Measurements from ENCODE around the gene MFSD12.
"Not testable (repeated sequence)": the region's sequence is repeated elsewhere in the genome, so short reads cannot be mapped to it uniquely, and the experiment has no call there.

MFSD12 gene

DNA sequence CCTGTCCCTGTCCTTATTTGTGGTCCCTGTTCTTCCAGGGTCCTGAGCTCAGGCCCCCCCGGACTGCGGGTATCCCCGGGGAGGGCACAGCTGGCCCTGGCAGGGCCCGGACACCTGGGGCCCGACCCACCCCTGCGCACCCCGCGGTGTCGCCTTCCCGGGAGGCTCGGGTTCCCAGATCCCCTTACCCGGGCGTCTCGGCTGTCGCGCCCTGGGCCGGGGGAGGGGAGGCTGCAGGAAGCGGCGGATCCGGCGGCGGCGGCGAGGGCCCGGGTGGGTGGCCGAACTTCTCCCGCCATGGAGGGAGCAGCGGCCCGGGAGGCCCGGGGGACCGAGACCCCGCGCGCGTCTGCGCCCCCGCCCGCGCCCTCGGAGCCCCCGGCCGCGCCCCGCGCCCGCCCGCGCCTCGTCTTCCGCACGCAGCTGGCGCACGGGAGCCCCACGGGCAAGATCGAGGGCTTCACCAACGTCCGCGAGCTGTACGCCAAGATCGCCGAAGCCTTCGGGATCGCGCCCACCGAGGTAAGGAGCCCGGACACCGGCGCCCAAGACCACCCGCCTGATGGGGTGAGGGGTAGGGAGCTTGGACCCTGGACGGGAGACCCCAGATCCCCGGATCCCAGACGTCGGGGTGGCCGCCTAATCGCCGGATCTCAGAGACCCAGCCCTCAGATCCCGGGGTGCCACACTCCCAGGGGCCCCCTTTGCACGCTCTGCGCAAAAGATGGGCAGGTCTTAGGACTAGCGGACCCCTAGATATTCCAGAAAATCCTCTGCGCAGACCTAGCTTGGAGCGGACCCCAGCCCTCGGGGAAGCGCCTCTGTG is 28.1 kb upstream of the MFSD12 start, which contains the start of gene GIPC3:
Gene GIPC3 (plus strand): TSS at position 178 of the 826 bp plus-strand sequence. CDS start 120 bp downstream, at position 298.
- no peak for DNase-seq

DNA sequence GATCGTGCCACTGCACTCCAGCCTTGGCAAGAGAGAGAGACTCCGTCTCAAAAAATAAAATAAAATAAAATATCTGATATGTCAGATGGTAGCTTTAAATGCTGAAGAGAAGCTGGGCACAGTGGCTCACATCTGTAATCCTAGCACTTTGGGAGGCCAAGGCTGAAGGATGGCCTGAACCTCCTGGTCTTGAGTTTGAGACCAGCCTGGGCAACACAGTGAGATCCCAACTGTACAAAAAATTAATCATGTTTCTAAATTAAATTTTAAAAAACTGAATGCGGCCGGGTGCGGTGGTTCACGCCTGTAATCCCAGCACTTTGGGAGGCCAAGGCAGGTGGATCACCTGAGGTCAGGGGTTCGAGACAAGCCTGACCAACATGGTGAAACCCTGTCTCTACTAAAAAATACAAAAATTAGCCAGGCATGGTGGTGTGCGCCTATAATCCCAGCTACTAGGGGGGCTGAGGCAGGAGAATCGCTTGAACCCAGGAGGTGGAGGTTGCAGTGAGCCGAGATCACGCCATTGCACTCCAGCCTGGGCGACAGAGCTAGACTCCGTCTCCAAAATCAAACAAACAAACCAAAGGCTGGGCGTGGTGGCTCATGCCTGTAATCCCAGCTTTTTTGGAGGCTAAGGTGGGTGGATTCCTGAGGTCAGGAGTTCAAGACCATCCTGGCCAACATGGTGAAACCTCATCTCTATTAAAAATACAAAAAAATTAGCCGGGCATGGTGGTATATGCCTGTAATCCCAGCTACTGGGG is 26.8 kb upstream of the MFSD12 start:
- not testable (repeated sequence) for DNase-seq

DNA sequence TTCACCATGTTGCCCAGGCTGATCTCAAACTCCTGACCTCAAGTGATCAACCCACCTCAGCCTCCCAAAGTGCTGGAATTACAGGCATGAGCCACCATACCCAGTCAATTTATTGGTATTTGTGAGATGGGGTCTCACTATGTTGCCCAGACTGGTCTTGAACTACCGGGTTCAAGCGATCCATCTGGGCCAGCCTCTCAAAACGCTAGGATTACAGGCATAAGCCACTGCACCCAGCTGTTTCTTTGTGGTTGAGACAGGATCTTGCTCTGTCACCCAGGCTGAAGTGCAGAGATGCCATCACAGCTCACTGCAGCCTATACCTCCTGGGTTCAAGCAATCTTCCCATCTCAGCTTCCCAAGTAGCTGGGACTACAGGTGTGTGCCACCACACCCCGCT is 24.4 kb upstream of the MFSD12 start:
- DNase-seq: not testable (repeated sequence)

DNA sequence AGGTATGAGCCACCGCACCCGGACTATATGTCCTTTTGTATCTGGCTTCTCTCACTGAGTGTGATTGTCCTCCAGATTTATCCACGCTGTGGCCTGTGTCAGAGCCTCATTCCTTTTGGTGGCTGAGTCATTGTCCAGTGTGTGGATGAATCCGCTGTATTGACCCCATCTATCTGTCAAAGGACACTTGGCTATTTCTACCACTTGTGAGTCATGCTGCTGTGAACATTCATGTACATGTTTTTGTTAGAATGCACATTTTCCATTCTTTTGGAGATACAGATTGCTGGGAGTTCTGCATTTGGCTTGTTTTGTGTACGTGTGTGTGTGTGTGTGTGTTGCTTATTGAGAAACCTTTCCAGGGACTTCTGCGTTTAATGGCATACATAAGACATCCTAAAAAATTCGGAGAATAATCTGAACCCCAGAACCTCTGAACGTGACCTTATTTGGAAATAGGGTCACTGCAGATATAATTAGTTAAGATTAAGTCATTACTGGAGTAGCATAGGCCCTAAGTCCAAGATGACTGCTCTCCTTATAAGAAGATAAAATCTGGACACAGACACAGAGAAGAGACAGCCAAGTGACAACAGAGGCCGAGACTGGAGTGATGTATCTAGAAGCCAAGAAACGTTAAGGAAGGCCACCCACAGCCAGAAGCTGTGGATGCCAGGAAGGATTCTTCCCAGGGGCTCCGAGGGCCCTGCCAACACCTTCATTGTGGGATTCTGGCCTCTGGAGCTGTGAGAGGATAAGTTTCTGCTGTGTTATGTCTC is 23.0 kb upstream of the MFSD12 start:
- peak in 5 of 56 donors; percentile 4 to 73 (median 9) for DNase-seq

DNA sequence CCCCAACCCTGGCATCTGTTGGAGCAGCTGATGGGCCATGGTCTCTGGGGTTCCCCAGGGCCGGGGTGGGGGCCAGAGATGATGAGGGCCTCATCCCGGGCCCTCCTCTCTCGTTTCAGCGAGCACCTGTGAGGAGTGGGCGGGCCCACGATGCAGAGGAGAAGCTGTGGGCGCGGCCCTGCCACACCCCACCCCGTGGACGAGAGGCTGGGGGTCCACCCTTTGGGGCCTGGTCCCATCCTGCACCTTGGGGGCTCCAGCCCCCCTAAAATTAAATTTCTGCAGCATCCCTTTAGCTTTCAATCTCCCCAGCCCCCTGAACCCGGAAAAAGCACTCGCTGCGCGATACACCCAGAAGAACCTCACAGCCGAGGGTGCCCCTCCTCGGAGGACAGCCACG is 21.0 kb upstream of the MFSD12 start:
- DNase-seq: no peak

DNA sequence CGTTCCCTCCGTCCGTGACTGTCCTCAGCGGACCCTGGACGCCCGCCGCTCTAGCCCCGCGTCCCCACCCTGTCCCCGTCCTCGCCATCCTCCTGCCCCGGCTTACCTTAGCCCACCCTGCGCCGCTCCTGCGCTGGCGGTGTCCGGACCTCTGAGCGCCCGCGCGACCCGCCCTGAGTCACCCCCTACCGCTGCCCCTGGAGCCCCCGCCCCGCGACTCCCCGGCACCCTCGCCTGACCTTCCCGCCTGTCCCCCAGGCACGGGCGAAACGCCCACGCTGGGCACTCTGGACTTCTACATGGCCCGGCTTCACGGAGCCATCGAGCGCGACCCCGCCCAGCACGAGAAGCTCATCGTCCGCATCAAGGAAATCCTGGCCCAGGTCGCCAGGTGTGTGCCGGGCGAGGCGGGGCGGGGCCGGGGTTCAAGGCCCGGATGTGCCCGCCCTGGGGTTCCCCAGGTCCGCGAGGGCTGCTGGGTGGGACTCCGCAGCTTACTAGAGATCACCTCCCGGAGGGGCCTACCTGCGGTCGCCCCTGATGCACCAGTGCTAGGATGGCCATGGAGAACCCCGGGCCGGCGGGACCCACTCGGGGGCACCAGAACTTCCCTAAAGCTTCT is 20.4 kb upstream of the MFSD12 start:
- DNase-seq: peak in 1 of 56 donors; percentile 37

DNA sequence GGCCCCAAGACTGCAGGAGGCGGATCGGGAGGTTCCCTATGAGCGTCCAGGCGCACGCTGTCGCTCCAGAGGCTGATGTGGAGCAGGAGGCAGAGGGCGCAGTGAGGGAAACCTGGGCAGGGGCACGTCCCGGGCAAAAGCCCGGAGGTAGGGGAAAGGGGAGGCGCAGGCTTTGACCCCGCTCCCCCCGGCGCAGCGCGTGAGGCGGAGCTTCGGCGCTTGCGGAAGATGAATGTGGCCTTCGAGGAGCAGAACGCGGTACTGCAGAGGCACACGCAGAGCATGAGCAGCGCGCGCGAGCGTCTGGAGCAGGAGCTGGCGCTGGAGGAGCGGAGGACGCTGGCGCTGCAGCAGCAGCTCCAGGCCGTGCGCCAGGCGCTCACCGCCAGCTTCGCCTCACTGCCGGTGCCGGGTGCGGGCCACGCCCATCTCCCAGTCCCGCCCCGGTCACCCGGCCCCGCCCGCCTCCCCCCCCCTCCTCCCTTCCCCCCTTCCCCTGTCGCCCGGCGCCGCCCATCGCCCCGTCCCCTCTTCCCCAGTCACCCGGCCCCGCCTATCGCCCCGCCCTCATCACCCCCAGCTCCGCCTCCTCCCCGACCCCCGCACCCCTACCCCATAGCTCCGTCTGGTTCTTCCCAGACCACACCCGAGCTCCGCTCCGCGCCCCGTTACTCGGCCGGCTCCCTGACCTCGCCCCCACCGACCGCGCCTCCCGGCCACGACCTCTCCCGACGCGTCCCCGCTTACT is 19.5 kb upstream of the MFSD12 start:
- peak in 41 of 56 donors; percentile 10 to 72 (median 44) for DNase-seq

DNA sequence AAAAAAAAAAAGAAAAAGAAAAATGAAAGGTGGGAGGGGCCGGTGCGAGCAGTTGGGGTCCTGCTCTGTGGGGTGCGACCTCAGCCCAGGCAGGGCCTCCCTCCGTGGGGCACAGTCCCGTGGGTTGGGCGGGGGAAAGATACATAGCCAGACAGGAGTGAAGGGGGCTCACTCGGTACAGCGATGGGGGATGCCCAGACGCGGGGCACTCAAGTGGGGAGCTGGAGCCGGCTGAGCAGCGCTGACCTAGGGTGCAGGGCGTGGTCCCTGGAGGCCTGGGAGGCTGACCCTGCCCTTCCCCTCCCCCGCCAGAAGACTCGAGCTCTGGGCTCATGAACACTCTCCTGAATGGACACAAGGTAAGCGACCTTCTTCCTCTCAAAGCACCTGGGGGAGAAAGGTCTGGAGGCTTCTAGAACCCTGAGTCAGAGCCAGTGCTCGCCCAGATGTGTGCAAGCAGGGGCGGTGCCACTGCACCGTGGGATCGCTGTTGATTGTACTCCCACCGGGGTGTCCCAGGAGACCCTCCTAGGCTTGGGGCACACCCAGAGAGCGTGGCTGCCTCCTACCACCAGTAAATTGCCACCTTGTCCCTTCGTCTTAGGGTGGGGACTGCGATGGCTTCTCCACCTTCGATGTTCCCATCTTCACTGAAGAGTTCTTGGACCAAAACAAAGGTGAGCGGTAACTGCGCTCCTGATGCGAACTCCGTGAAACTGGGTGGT is 18.7 kb upstream of the MFSD12 start:
- DNase-seq: no peak

DNA sequence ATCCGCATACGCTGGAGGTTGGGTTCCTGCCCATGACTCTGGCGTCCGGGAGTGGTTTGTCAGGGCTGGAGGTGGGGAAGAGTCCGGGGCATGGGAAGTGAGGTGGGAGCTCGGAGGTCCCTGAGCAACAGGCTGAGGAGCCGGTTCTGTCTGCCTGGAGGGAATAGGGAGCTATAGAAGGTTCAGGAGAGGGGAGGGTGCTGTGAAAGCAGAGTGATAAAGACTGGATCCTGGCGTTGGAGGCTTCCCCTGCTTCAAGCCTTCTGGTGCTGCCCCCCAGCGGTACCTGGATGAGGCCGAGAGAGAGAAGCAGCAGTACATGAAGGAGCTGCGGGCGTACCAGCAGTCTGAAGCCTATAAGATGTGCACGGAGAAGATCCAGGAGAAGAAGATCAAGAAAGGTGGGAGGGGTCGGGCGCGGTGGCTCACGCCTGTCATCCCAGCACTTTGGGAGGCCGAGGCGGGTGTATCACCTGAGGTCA is 17.9 kb upstream of the MFSD12 start:
- peak in 5 of 56 donors; percentile 10 to 32 (median 22) for DNase-seq

DNA sequence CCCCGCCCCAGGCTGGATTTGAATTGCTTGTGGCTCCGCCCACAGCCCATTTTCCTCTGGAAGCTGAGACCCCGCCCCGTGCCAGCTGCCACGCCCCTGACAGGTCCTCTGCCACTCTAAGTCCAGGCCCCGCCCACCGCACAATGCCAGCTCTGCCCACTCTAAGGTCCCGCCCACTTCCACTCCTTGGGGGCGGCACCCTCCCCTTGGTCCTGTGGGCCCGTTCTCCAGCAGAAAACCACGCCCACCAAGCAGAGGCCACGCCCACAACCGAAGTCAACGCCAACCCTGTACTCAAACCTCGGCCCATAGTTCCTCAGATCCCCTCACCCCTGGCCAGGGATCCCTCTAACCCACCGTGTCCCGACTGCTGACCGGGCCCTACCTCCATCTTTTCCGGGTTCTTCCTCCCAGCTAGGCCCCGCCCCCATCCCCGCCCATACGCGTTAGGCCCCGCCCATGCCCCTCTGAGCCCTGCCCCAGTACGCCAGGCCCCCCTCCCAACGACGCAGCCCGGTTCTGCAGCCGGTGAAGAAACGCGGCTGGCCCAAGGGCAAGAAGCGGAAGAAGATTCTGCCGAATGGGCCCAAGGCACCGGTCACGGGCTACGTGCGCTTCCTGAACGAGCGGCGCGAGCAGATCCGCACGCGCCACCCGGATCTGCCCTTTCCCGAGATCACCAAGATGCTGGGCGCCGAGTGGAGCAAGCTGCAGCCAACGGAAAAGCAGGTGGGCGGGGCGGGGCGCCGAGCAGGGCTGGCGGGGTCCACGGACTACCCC is 16.7 kb upstream of the MFSD12 start:
- DNase-seq: peak in 49 of 56 donors; percentile 6 to 87 (median 58)

DNA sequence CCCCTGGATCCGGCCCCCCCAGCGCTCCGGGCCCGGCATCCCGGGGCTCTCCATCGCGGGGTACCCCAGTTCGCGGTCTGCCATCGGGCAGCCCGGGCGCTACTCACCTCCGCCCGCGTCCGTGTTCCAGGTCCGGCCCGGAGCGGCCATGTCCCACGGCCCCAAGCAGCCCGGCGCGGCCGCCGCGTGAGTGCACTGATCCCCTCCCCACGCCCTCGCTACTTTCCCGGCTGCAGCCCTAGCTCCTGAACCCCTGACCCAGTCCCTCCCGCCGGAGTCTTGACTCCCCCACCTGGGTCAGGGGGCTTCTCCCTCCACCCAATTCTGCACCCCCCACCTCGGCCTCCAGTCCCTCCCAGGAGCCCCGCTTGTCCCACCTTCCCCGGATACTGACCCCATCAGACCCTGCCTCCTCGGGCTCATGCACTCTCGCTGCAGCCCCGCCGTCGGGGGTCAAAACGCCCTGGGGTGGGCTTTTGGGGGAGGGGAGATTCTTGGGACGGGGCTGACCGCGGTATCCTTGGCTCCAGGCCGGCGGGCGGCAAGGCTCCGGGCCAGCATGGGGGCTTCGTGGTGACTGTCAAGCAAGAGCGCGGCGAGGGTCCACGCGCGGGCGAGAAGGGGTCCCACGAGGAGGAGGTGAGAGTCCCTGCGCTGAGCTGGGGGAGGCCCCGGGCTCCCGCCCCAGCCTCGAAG is 15.9 kb upstream of the MFSD12 start:
- DNase-seq: peak in 1 of 56 donors; percentile 54

DNA sequence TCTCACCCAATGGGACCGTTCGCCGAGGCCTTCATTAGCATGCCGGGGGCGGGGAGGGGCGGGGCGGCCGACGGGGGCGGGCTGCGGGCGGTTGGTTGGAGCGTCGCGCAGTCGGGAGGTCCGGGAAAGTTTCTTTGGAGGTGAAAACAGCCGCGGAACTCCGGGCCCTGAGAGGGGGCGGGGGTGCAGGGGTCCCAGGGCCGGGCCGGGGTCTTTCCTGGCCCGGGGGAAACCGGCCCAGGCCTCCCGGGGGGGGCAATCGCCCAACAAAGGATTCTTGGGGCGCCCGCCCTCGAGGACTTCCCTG is 15.4 kb upstream of the MFSD12 start, which contains the start of gene HMG20B:
Gene HMG20B (plus strand): TSS at position 90 of the 307 bp plus-strand sequence. CDS start 366 bp downstream, outside the sequence.
- peak in 1 of 56 donors; percentile 70 for DNase-seq

DNA sequence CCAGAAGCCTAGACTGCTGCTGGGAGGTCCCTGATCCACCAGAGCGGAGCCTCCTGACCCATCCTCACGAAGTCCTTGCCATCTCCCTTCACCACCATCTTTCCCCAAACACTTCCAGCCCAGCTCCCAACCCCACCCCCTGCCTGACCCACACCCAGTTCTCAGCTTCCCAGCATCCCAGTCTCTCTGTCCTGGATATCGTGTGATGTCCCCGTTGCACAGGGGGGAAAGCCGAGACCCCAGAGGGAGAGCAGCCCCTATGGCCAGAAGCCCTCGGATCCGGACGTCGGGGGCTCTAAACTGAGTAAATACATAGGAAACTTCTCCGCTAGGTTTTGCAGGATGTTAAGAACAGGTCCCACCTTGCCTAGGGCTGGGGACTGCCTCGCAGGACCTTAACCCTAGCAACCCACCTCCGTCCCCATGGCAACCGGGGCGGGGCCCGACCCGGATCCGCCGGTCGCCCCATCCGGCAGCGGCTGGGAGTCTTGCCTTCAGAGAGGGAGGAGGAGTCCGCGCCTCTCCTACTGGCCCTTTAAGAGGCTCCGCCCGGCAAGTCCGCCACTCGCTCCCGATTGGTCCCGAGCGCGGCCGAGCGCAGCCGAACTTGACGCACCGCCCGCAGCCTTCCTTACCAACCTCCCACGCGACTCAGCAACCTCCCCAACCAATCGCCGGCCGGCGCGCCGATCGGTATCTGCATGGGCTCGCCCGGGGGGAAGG is 14.9 kb upstream of the MFSD12 start:
- peak; percentile 80 to 100 (median 99) for DNase-seq

DNA sequence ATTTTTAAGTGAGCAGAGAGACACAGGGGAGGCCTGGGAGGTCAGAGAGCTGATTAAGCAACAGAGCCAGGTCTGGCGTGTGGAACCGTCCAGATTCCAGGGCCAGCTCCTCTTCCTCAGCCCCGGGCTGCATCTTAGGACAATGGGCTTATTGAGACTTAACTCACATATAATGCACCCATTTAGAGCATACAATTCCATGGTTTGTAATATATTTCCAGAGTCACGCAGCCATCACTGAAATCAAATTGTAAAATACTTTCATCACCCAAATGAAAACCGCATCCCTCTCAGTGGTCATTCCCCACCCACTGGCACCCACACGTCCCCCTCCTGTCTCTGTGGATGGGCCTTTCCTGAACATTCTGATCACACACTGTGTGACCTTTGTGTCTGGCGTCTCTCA is 13.2 kb upstream of the MFSD12 start:
- peak in 41 of 56 donors; percentile 5 to 81 (median 53) for DNase-seq

DNA sequence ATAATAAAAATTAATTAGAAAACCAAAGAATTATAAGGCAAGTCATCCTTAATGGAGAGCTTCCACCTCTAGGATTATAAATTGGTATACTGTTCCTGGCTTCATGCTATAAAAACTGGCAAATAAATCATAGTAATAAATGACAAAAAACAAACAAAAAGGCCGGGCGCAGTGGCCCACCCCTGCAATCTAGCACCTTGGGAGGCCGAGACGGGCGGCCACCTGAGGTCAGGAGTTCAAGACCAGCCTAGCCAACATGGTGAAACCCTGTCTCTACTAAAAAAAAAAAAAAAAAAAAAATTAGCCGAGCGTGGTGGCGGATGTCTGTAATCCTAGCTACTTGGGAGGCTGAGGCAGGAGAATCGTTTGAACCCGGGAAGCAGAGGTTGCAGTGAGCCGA is 12.7 kb upstream of the MFSD12 start:
- DNase-seq: not testable (repeated sequence)

DNA sequence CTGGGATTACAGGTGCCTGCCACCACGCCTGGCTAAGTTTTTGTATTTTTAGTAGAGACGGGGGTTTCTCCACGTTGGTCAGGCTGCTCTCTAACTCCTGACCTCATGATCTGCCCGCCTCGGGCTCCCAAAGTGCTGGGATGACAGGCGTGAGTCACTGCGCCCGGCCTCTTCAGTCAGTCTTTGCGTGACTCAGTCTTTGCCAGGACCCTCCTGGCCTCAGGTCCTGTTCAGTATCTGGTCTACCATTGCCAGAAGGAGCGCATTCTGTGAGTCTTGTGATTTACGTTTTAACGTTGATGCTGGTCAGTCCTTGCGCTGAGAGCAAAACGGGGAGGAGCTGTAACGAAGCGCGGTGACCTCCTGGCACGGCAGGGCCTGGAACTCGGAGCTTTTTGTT is 7.8 kb upstream of the MFSD12 start:
- no peak for DNase-seq

All from nucleus accumbens (tissue), 56 donors.